WI38 (cell line): ENCODE results near the gene AHCYL2.
"Not testable (repeated sequence)": the region's sequence is repeated elsewhere in the genome, so short reads cannot be mapped to it uniquely, and the experiment has no call there.

Experiments used
- H3K4me3 ChIP-seq: 2 replicates; pipeline ENCODE4 v1.5.1; 2011; ENCODE audit warnings: low read depth, mild to moderate bottlenecking, control low read depth, low read length
- CTCF ChIP-seq: IDR thresholded peaks from 2 replicates; pipeline ENCODE4 v1.5.1; 2012; ENCODE audit warnings: low read depth, mild to moderate bottlenecking, control low read depth, low read length

The AHCYL2 gene

GRCh38 chr7:129299889-129300288 lies 75.1 kb downstream of the AHCYL2 start:
- TF ChIP-seq CTCF: no peak
- H3K4me3 ChIP-seq: no peak overlapping the region

GRCh38 chr7:129300299-129300698 lies 75.5 kb downstream of the AHCYL2 start:
- not testable (repeated sequence) for H3K4me3 ChIP-seq

- TF ChIP-seq CTCF: no peak
- no peak overlapping the region for H3K4me3 ChIP-seq
Observed at GRCh38 chr7:129307592-129307991, 82.8 kb downstream of the AHCYL2 start.

- TF ChIP-seq CTCF: no peak
Observed at GRCh38 chr7:129308047-129308446, 83.2 kb downstream of the AHCYL2 start.

GRCh38 chr7:129311429-129311828 lies 86.6 kb downstream of the AHCYL2 start:
- no peak for TF ChIP-seq CTCF
- H3K4me3 ChIP-seq: no peak overlapping the region

More at GRCh38 chr7:129308047-129308446, 83.2 kb downstream of the AHCYL2 start:
- H3K4me3 ChIP-seq: no peak overlapping the region

- TF ChIP-seq CTCF: no peak
- no peak overlapping the region for H3K4me3 ChIP-seq
Observed at GRCh38 chr7:129313282-129313681, 88.5 kb downstream of the AHCYL2 start.

- TF ChIP-seq CTCF: no peak
- no peak overlapping the region for H3K4me3 ChIP-seq
Observed at GRCh38 chr7:129315960-129316359, 91.1 kb downstream of the AHCYL2 start.

GRCh38 chr7:129317450-129317849 lies 92.6 kb downstream of the AHCYL2 start:
- TF ChIP-seq CTCF: no peak
- H3K4me3 ChIP-seq: no peak overlapping the region
